SK-N-MC (cell line): Measurements from ENCODE around the gene SMIM41.

ENCODE experiments used
- EZH2 ChIP-seq: fragments of 200-600 bp; sonication (generic); IDR thresholded peaks from one replicate; pipeline ENCODE4 v1.6.1; 2017; ENCODE audit warnings: antibody characterized with exemption
- POLR2AphosphoS5 ChIP-seq: IDR thresholded peaks from 2 replicates; pipeline ENCODE4 v1.6.1; 2012; ENCODE audit warnings: mild to moderate bottlenecking, low read depth, low read length, borderline replicate concordance

DNA sequence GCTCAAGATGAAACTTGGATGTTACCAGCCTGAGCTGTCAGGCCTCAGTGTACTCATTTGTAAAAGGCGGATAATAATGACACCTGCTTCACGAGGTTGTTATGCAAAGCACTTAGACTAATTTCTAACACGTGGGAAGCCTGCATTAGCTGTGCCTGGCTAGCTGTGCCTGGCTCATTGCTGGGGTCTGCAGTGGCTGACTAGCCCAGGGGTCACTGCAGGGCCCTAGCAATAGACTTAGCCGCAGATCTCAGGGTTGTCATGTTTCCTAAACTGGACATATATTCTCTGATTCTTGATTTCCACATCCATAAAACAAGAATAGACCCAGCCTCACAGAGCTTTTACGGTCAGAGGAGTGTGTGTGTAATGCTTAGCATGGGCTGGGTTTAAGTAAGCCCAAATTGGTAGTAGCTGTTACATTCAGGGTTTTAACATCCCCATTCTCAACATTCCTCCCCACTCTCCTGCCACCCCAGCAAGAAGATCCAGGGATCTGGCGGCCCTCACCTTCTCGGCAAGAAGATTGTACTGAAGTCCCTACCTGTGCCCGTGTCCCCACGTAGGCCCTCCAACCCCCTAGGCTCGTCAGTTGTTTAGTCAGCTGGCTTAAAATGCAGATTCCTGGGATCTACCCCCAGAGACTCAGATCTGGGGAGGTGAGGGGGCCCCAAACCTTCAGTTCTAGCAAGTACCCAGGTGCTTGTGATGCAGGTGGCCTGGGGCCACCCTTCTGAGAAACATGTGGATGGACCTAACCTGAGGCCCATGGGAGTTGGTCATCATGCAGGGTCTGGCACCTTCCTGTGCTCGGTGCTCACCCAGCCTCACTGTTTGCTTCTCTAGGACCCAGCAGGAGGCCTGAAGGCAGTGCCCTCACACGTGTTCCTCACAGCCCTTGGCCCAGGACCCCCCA is 19.7 kb upstream of the SMIM41 start:
- TF ChIP-seq POLR2AphosphoS5 (no peak), EZH2 (no peak)
